Stimulated activated CD4-positive, alpha-beta T cell treated with anti-CD3 and anti-CD28 coated beads, TNF-alpha, amount 100 ng/mL, for 1 hour (primary cell): ENCODE data around the gene CNTN5.

Source experiments
- DNase-seq, 3 donors: peaks; one replicate each; pipeline ENCODE4 v3.0.0-alpha.2; 2020; ENCODE audit warnings: low read depth in 3 of 3, low spot score in 1 of 3

The CNTN5 gene

GRCh38 chr11:99887481-99887880 is 866.7 kb downstream of the CNTN5 start:
- no peak for DNase-seq

GRCh38 chr11:99893811-99894210 is 873.1 kb downstream of the CNTN5 start:
- DNase-seq = no peak

- DNase-seq = no peak
Measured at GRCh38 chr11:99901175-99901574, 880.4 kb downstream of the CNTN5 start.

- DNase-seq = no peak
Measured at GRCh38 chr11:99911116-99911515, 890.4 kb downstream of the CNTN5 start.

GRCh38 chr11:99916078-99916477 is 895.3 kb downstream of the CNTN5 start:
- DNase-seq = no peak

- DNase-seq = no peak
Measured at GRCh38 chr11:99918761-99919160, 898.0 kb downstream of the CNTN5 start.

- no peak for DNase-seq
Measured at GRCh38 chr11:99920956-99921355, 900.2 kb downstream of the CNTN5 start.

GRCh38 chr11:99925968-99926367 is 905.2 kb downstream of the CNTN5 start:
- DNase-seq = no peak

GRCh38 chr11:99932684-99933083 is 911.9 kb downstream of the CNTN5 start:
- no peak for DNase-seq

- no peak for DNase-seq
Measured at GRCh38 chr11:99934008-99934407, 913.3 kb downstream of the CNTN5 start.

GRCh38 chr11:99937330-99937729 is 916.6 kb downstream of the CNTN5 start:
- no peak for DNase-seq

- no peak for DNase-seq
Measured at GRCh38 chr11:99952816-99953215, 932.1 kb downstream of the CNTN5 start.

- DNase-seq = no peak
Measured at GRCh38 chr11:99960536-99960935, 939.8 kb downstream of the CNTN5 start.

GRCh38 chr11:99968336-99968735 is 947.6 kb downstream of the CNTN5 start:
- DNase-seq = no peak

- DNase-seq = no peak
Measured at GRCh38 chr11:99973993-99974392, 953.2 kb downstream of the CNTN5 start.

GRCh38 chr11:99979042-99979441 is 958.3 kb downstream of the CNTN5 start:
- DNase-seq = no peak

- no peak for DNase-seq
Measured at GRCh38 chr11:99987821-99988470, 967.2 kb downstream of the CNTN5 start.

GRCh38 chr11:99988471-99988837 is 967.7 kb downstream of the CNTN5 start:
- no peak for DNase-seq

GRCh38 chr11:100003985-100004384 is 983.2 kb downstream of the CNTN5 start:
- no peak for DNase-seq

- DNase-seq = no peak
Measured at GRCh38 chr11:100004541-100004940, 983.8 kb downstream of the CNTN5 start.

GRCh38 chr11:100008417-100008816 is 987.7 kb downstream of the CNTN5 start:
- DNase-seq = no peak

GRCh38 chr11:100009728-100010127 is 989.0 kb downstream of the CNTN5 start:
- no peak for DNase-seq

- no peak for DNase-seq
Measured at GRCh38 chr11:100010393-100010792, 989.6 kb downstream of the CNTN5 start.

- DNase-seq = no peak
Measured at GRCh38 chr11:100011697-100012096, 990.9 kb downstream of the CNTN5 start.
